K562 (cell line): Measurements from ENCODE around the gene DDAH2. TPM values are rescaled to one million over a fixed set of nuclear protein-coding genes. Genes with fewer than 3 reads are reported as not detected.
A peak's percentile ranks its signal among the peaks of the same experiment; 100 is the strongest.

ENCODE experiments used
- ATAC-seq: fragments of 200-7000 bp; cut with Tn5 transposase; 3 replicates; pipeline ENCODE4 v1.9.1; 2020; ENCODE audit warnings: moderate library complexity
- BruUV-seq: library from RNA; stranded (reverse); fragments of 400-500 nt; replicated peaks from 2 replicates; lab custom pipeline; 2021; lab: Mats Ljungman, UMichigan
- CTCF ChIA-PET: fragments of 300-600 bp; formaldehyde crosslinking; extraction: SDS; loops from one replicate; lab custom pipeline; 2021; ENCODE audit warnings: low intra/inter-chr PET ratio; lab: Yijun Ruan, JAX
- POLR2A ChIA-PET: fragments of 300-600, 350-650 bp; sonication (Branson Sonifier 250); formaldehyde crosslinking; extraction: SDS; loops from one replicate; lab custom pipeline; 2021; ENCODE audit warnings: antibody characterized with exemption, inconsistent platforms; lab: Yijun Ruan, JAX
- DNase-seq, 4 experiments: peaks; one replicate each; pipeline versions ENCODE4 v3.0.0 to v3.0.0-alpha.2; 2011 to 2018; ENCODE audit warnings: low spot score in 3 of 4, mixed read lengths in 3 of 4; ENCODE audit errors: extremely low read depth in 1 of 4
- FAIRE-seq: peaks from 2 replicates; lab custom pipeline; 2011; peaks lifted over from hg19 to GRCh38; lab: Jason Lieb, UNC
- H2AFZ ChIP-seq: 2 replicates; pipeline ENCODE4 v1.6.0; 2011; ENCODE audit warnings: low read depth, low read length, control low read depth, inconsistent platforms
- H3K27ac ChIP-seq: fragments of 200-600 bp; 3 replicates; pipeline ENCODE4 v1.8.0; 2011; ENCODE audit warnings: low read depth, mild to moderate bottlenecking, control low read depth, inconsistent platforms, low read length, moderate library complexity, mixed read lengths; ENCODE audit errors: extremely low read depth
- H3K27me3 ChIP-seq, 2 experiments: fragments of 300-600 bp in 1 of 2; 2 replicates in 1 of 2; 3 replicates in 1 of 2; pipeline versions ENCODE4 v1.6.0 to v1.8.0; 2011; ENCODE audit warnings: inconsistent platforms in 2 of 2, low read length in 2 of 2, mild to moderate bottlenecking in 1 of 2, mixed read lengths in 1 of 2, moderate library complexity in 1 of 2; ENCODE audit not compliant: control insufficient read depth in 2 of 2, insufficient read depth in 2 of 2
- H3K36me3 ChIP-seq: fragments of 300-600 bp; 3 replicates; pipeline ENCODE4 v1.8.0; 2011; ENCODE audit warnings: mild to moderate bottlenecking, low read length, inconsistent platforms; ENCODE audit not compliant: control insufficient read depth, insufficient read depth
- H3K4me1 ChIP-seq, 2 experiments: fragments of 200-600 bp in 1 of 2; replicated peaks in 1 of 2; 2 replicates in 1 of 2; 3 replicates in 1 of 2; pipeline versions ENCODE4 v1.5.1 to v1.8.0; 2011; ENCODE audit warnings: inconsistent platforms in 2 of 2, low read length in 2 of 2, mild to moderate bottlenecking in 1 of 2, mixed read lengths in 1 of 2, moderate library complexity in 1 of 2; ENCODE audit not compliant: control insufficient read depth in 2 of 2, insufficient read depth in 2 of 2
- H3K4me2 ChIP-seq: 2 replicates; pipeline ENCODE4 v1.6.1; 2011; ENCODE audit warnings: low read length, control low read depth, inconsistent platforms, mixed read lengths; ENCODE audit not compliant: insufficient read depth
- H3K4me3 ChIP-seq: fragments of 200-600 bp; sonication (generic), shearing (Covaris generic); 2 replicates; pipeline ENCODE4 v1.5.1; 2016; ENCODE audit warnings: control low read depth, inconsistent platforms
- H3K79me2 ChIP-seq: fragments of 200-600 bp; 3 replicates; pipeline ENCODE4 v1.8.0; 2011; ENCODE audit warnings: low read length, inconsistent platforms; ENCODE audit not compliant: control insufficient read depth, insufficient read depth
- H3K9ac ChIP-seq, 2 experiments: 2 replicates each; pipeline versions ENCODE4 v1.6.0 to v1.6.1; 2011; ENCODE audit warnings: low read depth in 2 of 2, low read length in 2 of 2, control low read depth in 1 of 2, inconsistent platforms in 1 of 2, mild to moderate bottlenecking in 1 of 2, mixed read lengths in 1 of 2; ENCODE audit not compliant: insufficient read depth in 1 of 2
- H3K9me1 ChIP-seq: one replicate; pipeline ENCODE4 v1.6.0; 2011; ENCODE audit warnings: inconsistent platforms, mild to moderate bottlenecking, low read length, moderate library complexity; ENCODE audit not compliant: control insufficient read depth, insufficient read depth
- H3K9me3 ChIP-seq: replicated peaks from 2 replicates; pipeline ENCODE4 v1.5.1; 2011; ENCODE audit warnings: low read depth, low read length, inconsistent platforms; ENCODE audit not compliant: control insufficient read depth, insufficient read depth
- H4K20me1 ChIP-seq: replicated peaks from 2 replicates; pipeline ENCODE4 v1.6.1; 2011; ENCODE audit warnings: low read length, inconsistent platforms, mixed read lengths; ENCODE audit not compliant: control insufficient read depth, insufficient read depth
- BCL6 ChIP-seq: fragments of 250-450 bp; sonication (Bioruptor Pico); IDR thresholded peaks from 2 replicates; pipeline ENCODE4 v1.4.0; 2020
- CC2D1A ChIP-seq: fragments of 450-650 bp; IDR thresholded peaks from 2 replicates; pipeline ENCODE4 v1.6.1; 2017; ENCODE audit warnings: mild to moderate bottlenecking
- CREBBP ChIP-seq: IDR thresholded peaks from one replicate; pipeline ENCODE4 v1.6.1; 2012; ENCODE audit warnings: low read depth, mild to moderate bottlenecking, control low read depth, inconsistent platforms, low read length
- DMBX1 ChIP-seq: fragments of 250-450 bp; sonication (Bioruptor Pico); IDR thresholded peaks from 2 replicates; pipeline ENCODE4 v1.8.0; 2022; ENCODE audit warnings: inconsistent platforms, mild to moderate bottlenecking, moderate library complexity, borderline replicate concordance
- EGR1 ChIP-seq: fragments of 450-650 bp; conservative IDR thresholded peaks from 2 replicates; pipeline ENCODE4 v1.6.1; 2017; ENCODE audit warnings: mild to moderate bottlenecking
- HDAC2 ChIP-seq: fragments of 450-650 bp; IDR thresholded peaks from 2 replicates; pipeline ENCODE4 v1.6.1; 2016; ENCODE audit warnings: mild to moderate bottlenecking
- HNRNPK ChIP-seq: fragments of 200-400 bp; formaldehyde crosslinking; IDR thresholded peaks from one replicate; pipeline ENCODE4 v1.6.1; 2018; ENCODE audit warnings: mild to moderate bottlenecking, low read depth, low read length; ENCODE audit not compliant: poor library complexity, severe bottlenecking
- MECOM ChIP-seq: fragments of 250-450 bp; sonication (Bioruptor Pico); IDR thresholded peaks from 2 replicates; pipeline ENCODE4 v1.8.0; 2022; ENCODE audit warnings: inconsistent platforms
- NBN ChIP-seq: fragments of 450-650 bp; IDR thresholded peaks from 2 replicates; pipeline ENCODE4 v1.6.1; 2016; ENCODE audit warnings: low read depth, mild to moderate bottlenecking
- POLR2H ChIP-seq: IDR thresholded peaks from 2 replicates; pipeline ENCODE4 v1.6.1; 2016; ENCODE audit warnings: missing genetic modification characterization, low read depth, mild to moderate bottlenecking, control low read depth, missing compliant biosample characterization, moderate library complexity
- POLR3A ChIP-seq: IDR thresholded peaks from 2 replicates; pipeline ENCODE4 v1.6.1; 2011; ENCODE audit warnings: borderline replicate concordance, mild to moderate bottlenecking, moderate library complexity; ENCODE audit not compliant: insufficient read length, insufficient read depth; ENCODE audit errors: extremely low read depth
- SIN3A ChIP-seq, 2 experiments: fragments of 150-350 bp in 1 of 2; IDR thresholded peaks; 2 replicates each; pipeline ENCODE4 v1.6.1; 2011 to 2016; ENCODE audit warnings: borderline replicate concordance in 2 of 2, low read depth in 2 of 2, low read length in 2 of 2, mild to moderate bottlenecking in 2 of 2, moderate library complexity in 2 of 2; ENCODE audit not compliant: control insufficient read depth in 1 of 2
- SMARCA4 ChIP-seq: fragments of 450-650 bp; IDR thresholded peaks from 2 replicates; pipeline ENCODE4 v1.6.1; 2016
- SMARCB1 ChIP-seq: IDR thresholded peaks from 2 replicates; pipeline ENCODE4 v1.6.1; 2011; ENCODE audit warnings: improper control_type of control experiment, low read depth; ENCODE audit not compliant: insufficient read length
- SMARCC2 ChIP-seq: fragments of 450-650 bp; IDR thresholded peaks from 2 replicates; pipeline ENCODE4 v1.6.1; 2017; ENCODE audit warnings: antibody characterized with exemption, moderate library complexity, mild to moderate bottlenecking, low read depth
- TCF3 ChIP-seq: sonication (generic); formaldehyde crosslinking; IDR thresholded peaks from 2 replicates; pipeline ENCODE4 v1.4.0; 2020; ENCODE audit warnings: mild to moderate bottlenecking, missing genetic modification reagents
- ZNF253 ChIP-seq: fragments of 250-450 bp; sonication (Bioruptor Pico); conservative IDR thresholded peaks from 2 replicates; pipeline ENCODE4 v1.6.1; 2021; ENCODE audit warnings: mild to moderate bottlenecking
- ZNF436 ChIP-seq: fragments of 250-450, 450-650 bp; sonication (Bioruptor Pico); formaldehyde crosslinking; IDR thresholded peaks from 2 replicates; pipeline ENCODE4 v1.7.0; 2020; ENCODE audit warnings: mild to moderate bottlenecking
- WGBS: fragments of 100-300 bp; shearing (Covaris generic); methylation state at CpG from one replicate; pipeline ENCODE4 v1.1.6; 2016; ENCODE audit warnings: low coverage, mixed read lengths; ENCODE audit not compliant: insufficient coverage; ENCODE audit errors: missing lambda C conversion rate; 5-methylcytosine and 5-hydroxymethylcytosine counted together
- in situ Hi-C: fragments of 300-500 bp; cut with MboI; formaldehyde crosslinking; loops from 4 replicates; pipeline ENCODE4 v1.15.0; 2018; ENCODE audit warnings: inconsistent platforms, mixed read lengths
- intact Hi-C: fragments of 100-400 bp; cut with micrococcal nuclease; formaldehyde crosslinking; loops from 2 replicates; pipeline ENCODE4 v1.14.2; 2022
- polyA plus RNA-seq, 8 experiments: library from polyadenylated mRNA; depleted of rRNA in 4 of 8; stranded (reverse) in 5 of 8; unstranded in 3 of 8; fragments of >200 nt; fragmentation: Nextera tagmentation in 2 of 8; fragmentation: Illumina TruSeq in 1 of 8; extraction: Ambion mirVana in 2 of 8; extraction: Trizol in 1 of 8; gene quantifications; 2 replicates each; pipeline versions ENCODE4 v1.2.1 to v1.2.3, GENCODE V29; 2011 to 2014; ENCODE audit warnings: inconsistent platforms in 1 of 8, missing spikeins in 1 of 8
- total RNA-seq, 7 experiments: library from RNA; depleted of rRNA in 6 of 7; stranded (reverse); fragments of >200 nt in 6 of 7; fragmentation: Illumina TruSeq in 2 of 7; extraction: Trizol in 2 of 7; gene quantifications; 2 replicates each; pipeline versions ENCODE4 v1.2.1 to v1.2.3, GENCODE V29; 2011 to 2021; ENCODE audit warnings: low replicate concordance in 1 of 7
- TF ChIP-seq, protein P1 (sequence below): fragments of 200-800 bp; sonication (Bioruptor generic); IDR thresholded peaks from 2 replicates; pipeline ENCODE4 v1.6.1; 2017; ENCODE audit warnings: missing genetic modification characterization, missing compliant biosample characterization
- TF ChIP-seq, protein P2 (sequence below): fragments of 450-650 bp; IDR thresholded peaks from 2 replicates; pipeline ENCODE4 v1.6.1; 2017; ENCODE audit warnings: antibody characterized with exemption

The DDAH2 gene
- total and polyA plus RNA-seq, 9 of the 15 experiments (the other 6 are each of a cell fraction or from before 2014, with no cell fraction given) = 1.8 to 45.4 (median 21.4) TPM

DNA sequence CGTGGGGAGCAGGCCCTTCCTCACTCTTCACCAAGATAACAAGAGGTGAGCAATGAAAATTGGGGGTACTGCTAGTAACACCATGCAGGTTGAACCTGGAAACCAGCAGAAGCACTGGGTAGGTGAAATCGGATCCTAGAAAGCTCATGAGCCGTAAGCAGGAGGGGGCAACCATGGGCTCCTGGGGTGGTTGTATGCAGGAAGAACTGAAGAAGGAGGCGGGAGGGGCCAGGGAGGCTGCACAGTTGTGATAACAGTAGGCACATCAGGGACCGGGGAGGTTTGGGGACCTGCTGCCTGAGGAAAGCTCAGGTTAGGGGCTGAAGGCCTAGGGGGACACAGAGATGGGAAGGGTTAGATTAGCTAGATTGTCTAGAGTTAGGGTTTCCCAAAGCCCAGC, 42.6 kb downstream of the DDAH2 start:
- no peaks in the 10 kb centered on the region for H3K9me1 ChIP-seq
- H3K79me2 ChIP-seq = no peaks in the 10 kb centered on the region; the same call in 2 of the 3 replicates
- DNase-seq (peak; percentile 70 to 93 (median 86)), ATAC-seq (peak; percentile 65), FAIRE-seq (peak; percentile 79)
- H3K9ac ChIP-seq = peak overlapping the region in 1 of 2 experiments; percentile 77; a peak in 1 of 4 replicates
- H3K27ac ChIP-seq = 0 out of 3 replicates have a peak overlapping the region, but pooled peaks have one; percentile 4
- no peak overlapping the region for H2AFZ ChIP-seq
- ChIA-PET CTCF (no interaction called here), POLR2A (interaction anchor here (0.6 to 5.1 kb wide), 13 partner anchors 8 to 148 kb away, joined by 3 to 30 read pairs (median 5); partner anchors contain the start of genes ABHD16A, APOM, BAG6 and CSNK2B)
- no peaks in the 10 kb centered on the region for H4K20me1 ChIP-seq
- 15% methylated on average over 5 of the region's 5 CpGs for WGBS
- H3K4me2 ChIP-seq = peak overlapping the region; percentile 33
- BruUV-seq = no TSS peak
- H3K4me3 ChIP-seq = no peak overlapping the region
- no peaks in the 10 kb centered on the region for H3K9me3 ChIP-seq
- H3K36me3 ChIP-seq = peaks cover 62% of the 10 kb centered on the region
- H3K4me1 ChIP-seq = peaks cover 54 to 65% of the 10 kb centered on the region in 2 experiments
- in situ Hi-C loops = loop anchor here (5.0 kb wide), 1 partner anchor 81 kb away; no protein-coding TSS in a partner anchor
- intact Hi-C loops = no loop called here
- no peaks in the 10 kb centered on the region for H3K27me3 ChIP-seq
- TF ChIP-seq HDAC2 (peak; percentile 42; the same call in 1 of the 2 replicates), SMARCC2 (no peak; the same call in 1 of the 2 replicates), MECOM (no peak), SMARCA4 (peak; percentile 66), BCL6 (CRISPR knock-in tag) (no peak), ZNF436 (CRISPR knock-in tag) (no peak), EGR1 (no peak), CC2D1A (no peak), HNRNPK (no peak), ZNF253 (no peak), SIN3A (IDR thresholded peaks at IDR 0.05; ENCODE audit: borderline replicate concordance in 2 of 2, control insufficient read depth in 1 of 2, low read depth in 2 of 2, low read length in 2 of 2) (no peak), POLR3A (no peak), SMARCB1 (no peak), TCF3 (peak; percentile 81), DMBX1 (CRISPR knock-in tag) (0 out of 2 replicates have a peak, but pooled peaks have one; percentile 52), POLR2H (no peak), NBN (no peak), CREBBP (no peak)
- TF ChIP-seq, protein P1, sequence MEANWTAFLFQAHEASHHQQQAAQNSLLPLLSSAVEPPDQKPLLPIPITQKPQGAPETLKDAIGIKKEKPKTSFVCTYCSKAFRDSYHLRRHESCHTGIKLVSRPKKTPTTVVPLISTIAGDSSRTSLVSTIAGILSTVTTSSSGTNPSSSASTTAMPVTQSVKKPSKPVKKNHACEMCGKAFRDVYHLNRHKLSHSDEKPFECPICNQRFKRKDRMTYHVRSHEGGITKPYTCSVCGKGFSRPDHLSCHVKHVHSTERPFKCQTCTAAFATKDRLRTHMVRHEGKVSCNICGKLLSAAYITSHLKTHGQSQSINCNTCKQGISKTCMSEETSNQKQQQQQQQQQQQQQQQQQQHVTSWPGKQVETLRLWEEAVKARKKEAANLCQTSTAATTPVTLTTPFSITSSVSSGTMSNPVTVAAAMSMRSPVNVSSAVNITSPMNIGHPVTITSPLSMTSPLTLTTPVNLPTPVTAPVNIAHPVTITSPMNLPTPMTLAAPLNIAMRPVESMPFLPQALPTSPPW (CRISPR knock-in tag) = peak; percentile 61
- TF ChIP-seq, protein P2, sequence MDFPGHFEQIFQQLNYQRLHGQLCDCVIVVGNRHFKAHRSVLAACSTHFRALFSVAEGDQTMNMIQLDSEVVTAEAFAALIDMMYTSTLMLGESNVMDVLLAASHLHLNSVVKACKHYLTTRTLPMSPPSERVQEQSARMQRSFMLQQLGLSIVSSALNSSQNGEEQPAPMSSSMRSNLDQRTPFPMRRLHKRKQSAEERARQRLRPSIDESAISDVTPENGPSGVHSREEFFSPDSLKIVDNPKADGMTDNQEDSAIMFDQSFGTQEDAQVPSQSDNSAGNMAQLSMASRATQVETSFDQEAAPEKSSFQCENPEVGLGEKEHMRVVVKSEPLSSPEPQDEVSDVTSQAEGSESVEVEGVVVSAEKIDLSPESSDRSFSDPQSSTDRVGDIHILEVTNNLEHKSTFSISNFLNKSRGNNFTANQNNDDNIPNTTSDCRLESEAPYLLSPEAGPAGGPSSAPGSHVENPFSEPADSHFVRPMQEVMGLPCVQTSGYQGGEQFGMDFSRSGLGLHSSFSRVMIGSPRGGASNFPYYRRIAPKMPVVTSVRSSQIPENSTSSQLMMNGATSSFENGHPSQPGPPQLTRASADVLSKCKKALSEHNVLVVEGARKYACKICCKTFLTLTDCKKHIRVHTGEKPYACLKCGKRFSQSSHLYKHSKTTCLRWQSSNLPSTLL = no peak
